IPS-NIHi11 (cell line): Measurements from ENCODE around the gene BBX.

Experiments used
- DNase-seq: peaks from one replicate; pipeline ENCODE4 v3.0.0; 2012; ENCODE audit warnings: mixed read lengths, low spot score

The BBX gene

DNA sequence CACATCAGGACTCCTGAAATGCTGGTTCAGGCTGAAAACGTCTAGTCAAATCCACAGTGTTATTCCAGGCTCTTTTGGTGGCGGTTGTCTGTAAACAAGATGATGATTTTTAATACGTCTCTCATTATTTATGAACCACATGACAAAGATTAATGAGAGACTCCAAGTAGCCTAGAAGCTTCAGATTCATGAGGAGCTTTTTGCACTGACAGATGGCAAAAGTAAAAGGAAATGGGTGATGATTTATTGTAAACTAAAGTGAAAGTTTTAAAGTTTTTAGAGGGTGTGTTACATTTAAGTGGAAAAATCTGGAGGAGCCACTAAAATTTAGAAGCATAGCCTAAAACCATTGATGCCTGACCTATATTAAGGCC, 77.0 kb downstream of the BBX start:
- DNase-seq: no peak

DNA sequence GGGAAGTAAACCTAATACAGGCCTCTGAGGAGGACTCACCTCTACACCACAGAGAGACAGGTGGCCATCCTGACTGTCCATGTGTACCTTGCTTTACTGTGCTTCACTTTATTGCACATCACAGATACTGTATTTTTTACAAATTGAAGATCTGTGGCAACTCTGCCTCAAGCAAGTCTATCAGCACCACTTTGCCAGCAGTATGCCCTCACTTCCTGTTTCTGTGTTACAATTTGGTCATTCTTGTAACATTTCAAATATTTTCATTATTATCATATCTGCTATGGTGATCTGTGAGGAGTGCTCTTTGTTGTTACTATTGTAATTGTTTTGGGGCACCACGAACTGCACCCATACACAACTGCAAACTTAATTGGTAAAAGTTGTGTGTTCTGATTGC, 78.0 kb downstream of the BBX start:
- no peak for DNase-seq

DNA sequence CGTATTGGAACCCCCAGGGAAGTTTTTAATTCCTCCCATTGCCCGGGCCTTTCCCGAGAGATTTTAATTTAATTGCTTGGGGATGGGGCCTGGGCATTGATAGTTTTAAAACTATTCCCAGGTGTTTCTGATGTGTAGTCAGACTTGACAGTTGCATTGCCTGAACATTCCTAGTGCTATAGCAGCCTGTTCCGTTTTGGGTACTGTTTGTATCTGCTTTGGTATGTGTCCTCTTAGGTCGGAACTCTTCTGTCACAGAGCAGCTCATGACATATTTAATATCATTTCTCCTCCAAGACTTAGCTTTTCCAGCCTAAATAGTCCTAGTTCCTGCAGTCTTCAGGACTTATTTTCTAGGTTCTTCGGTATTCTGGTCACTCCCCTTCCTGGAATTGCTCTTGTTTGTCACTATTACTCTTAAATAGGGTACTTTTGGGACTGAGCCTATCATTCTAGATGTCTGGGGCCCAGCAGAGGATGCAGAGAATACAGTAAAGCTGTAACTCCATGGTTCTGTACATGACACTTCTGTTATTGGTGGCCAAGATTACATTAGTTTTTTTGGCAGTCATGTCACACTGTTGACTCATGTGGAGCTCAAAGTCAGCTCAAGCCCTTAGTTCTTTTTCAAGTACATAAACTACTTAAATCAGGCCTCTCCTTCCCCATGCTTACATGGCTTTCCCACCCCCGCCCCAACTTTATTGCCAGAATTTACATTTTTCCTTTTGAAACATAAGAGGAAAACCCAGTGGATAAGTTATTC, 81.5 kb downstream of the BBX start:
- no peak for DNase-seq

DNA sequence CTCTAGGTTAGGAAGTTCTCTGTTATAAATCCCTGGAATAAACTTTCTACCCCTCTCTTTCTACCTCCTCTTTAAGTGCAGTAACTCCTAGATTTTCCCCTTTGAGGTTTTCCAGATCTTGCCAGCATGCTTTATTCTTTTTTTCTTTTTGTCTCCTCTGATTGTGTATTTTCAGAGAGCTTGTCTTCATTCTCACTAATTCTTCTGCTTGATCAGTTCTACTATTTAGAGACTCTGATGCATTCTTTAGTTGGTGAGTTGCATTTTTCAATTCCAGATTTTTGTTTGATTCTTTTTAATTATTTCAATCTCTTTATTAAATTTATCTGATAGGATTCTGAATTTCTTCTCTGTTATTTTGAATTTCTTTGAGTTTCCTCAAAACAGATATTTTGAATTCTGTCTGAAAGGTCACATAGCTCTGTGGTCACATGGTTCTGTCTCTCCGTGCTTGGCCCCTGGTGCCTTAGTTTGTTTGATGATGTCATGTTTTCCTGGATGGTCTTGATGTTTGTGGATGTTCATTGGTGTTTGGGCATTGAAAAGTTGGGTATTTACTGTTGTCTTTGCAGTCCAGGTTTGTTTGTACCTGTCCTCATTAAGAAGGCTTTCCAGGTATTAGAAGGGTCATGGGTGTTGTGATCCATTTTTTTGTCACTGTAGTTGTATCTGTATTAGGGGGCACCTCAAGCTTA, 89.2 kb downstream of the BBX start:
- DNase-seq: no peak

DNA sequence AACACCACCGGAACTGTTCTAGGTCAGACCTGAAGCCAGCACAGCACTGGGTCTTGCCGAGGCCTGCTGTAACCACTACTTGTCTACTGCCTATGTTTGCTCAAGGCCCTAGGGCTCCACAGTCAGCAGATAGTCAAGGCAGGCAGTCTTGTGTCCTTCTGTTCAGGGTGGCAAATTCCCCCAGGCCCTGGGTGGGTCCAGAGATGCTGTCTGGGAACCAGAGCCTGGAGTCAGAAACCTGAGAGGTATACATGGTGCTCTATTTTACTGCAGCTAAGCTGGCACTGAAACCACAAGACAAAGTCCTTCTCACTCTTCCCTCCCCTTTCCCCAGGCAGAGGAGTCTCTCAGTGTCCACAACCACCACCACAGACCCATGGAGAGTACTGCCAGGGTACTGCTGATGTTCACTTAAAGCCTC, 89.9 kb downstream of the BBX start:
- DNase-seq: no peak

DNA sequence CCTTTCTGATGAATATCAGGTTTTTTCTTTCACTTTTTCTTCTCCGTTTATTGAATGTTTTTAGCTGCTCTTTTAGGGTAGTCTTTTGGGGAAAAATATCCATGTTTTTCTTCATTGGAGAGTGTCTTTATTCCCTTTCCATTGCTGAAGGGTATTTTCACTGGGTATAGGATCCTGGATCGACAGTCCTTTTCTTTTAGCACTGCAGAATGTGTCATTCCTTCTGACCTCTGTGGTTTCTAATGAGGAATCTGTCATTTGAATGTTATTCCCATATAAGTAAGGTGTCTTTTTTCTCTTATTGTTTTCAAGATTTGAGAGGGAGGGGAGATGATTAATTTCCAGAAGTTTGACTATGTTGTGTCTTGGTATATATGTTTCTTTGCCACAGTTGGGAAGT, 96.8 kb downstream of the BBX start:
- DNase-seq: no peak

DNA sequence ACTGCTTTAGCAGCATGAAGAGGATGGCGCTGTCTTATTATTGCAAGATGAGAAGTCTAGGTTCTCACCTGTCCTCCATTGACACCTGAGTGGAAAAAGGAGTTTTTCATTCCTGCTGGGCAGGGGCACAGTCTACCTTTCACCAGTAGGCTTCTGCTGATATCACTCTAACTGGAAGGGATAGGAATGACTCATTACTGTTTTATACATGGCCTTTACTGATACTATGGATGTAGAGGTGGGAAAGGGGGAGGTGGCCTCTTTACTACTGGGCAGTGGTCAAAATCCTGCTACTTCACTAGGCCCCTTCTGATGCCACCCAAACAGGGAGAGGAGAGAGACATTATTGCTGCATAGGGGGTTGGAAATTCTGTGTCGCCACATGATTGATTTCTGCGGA, 97.8 kb downstream of the BBX start:
- no peak for DNase-seq

DNA sequence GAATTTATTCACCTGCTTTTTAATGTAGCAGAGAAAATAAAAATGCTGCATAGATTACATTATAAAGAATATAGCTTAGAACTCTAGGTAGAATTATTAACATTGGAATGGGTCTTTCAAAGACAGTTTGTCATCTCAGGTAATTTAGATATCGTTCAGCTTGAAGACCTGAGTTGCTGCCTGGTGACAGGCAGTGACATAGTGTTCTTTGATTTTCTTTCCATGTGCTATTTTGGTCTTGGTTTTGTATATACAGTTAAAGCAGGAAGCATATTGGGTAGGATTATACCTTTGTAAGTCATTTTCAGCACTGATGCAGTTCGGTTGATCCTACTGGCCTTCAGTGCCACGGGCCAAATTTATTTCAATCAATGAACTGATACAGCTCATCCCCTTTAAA, 98.7 kb downstream of the BBX start:
- DNase-seq: no peak

DNA sequence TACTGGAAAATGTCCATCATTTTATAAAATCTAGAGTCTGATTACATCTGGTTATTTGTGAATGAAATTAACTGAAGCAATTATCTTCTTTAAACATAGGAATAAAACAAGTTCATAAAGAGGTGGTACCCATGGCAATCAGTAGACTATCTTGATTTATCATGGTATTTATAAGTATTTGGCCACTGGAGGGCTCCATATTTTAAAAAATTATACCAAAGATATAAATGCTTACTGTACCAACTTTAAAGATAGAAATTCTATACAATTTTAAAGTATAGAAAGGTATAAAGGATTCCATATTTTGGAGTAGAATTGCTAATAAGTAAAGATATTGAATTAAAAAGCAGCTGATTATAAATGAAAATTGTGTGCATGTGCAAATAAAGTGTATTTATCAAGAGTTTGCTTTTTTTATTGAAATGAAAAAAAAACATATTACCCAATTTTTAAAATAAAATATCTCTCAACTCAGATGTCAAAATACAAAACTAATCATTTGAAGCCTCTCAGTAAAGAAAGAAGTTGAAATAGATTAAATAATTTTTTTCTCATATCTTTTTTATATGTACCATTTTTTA, 105.3 kb downstream of the BBX start:
- no peak for DNase-seq

DNA sequence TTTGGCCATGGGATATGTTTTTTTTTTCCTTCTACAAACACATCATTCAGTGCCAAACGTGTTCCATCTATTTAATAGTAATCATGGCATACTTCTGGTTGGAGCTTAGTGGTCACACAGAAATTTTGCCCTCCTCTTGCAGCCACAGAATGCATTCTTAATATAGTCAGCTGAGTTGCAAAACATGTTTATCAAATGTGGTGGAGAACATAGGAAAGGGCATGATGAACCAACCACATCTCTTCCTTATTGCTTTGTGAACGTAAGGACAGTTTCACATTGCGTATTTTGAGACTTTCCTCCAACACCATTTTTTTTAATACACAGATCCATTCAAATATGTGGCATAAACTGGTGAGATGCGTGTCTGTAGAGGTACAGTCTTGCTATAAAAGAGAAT, 106.8 kb downstream of the BBX start:
- DNase-seq: no peak

DNA sequence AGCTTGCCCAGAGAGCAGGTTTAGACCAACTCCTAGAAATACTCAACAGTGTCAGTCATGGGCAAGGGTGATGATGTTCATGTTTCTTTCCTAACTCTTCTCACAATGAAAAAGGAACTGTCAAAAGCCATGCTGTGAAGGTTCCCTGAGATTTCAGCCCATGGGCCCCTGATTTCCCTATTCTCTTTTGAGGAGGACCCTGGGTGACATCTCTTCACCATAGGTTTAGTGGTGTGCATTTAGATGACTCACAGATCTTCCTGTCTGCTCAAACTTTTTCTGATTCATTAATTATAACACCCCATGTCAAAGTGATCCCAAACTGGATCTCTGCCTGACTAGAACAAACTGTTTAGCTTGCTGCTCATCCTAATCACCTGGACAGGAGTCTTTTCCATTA, 108.0 kb downstream of the BBX start:
- no peak for DNase-seq

DNA sequence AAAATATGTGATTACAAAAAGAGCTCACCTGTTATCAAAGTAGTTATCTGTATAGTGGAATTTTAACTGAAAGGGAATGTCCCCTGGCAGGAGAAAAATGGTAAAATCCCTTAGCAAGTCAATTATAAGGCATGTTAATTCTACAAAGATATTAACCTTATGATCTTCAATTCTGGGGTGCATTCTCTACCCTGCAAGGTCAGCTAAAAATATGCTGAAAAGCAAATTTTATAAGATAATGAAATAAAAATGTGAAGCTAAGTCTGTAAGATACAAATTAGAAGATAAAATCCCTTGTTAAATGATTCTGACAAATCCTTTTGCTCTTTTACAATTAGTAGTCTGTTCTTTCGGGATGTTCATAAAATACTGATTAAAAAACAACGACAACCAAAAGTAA, 109.8 kb downstream of the BBX start:
- no peak for DNase-seq

DNA sequence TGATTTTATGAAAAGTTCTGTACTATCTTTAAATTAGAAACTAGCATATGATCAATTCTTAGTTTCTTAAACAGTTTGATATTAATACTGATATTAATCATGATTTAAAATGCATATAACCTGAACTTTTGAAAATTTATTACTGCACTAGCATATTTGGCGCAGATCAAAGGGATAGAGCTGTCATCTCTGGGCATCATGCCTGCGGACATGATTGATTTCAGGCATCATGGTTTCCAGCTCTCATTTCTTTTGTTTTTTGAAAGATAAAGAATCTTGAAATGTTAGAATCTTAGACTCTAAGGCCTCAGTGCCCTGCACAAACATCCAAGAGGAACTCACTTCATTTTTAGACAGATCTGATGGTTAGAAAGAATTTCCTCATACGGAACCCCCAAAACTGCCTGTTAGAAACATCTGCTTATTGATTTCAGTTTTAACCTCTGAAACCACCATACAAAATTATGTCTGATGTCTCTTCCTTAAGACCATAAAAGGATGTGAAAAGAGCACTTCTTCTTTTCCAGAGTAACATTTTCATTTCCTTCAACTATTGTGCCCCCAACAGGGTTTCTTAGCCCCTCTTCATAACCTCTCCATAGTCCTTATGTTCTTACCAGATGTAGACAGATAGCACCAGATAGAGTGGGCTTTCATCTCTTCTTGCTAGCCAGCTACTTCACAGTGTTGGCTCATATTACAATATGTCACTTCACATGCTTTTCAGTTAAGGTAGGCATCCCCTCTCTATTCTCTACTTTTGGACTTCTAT, 110.8 kb downstream of the BBX start:
- DNase-seq: no peak

DNA sequence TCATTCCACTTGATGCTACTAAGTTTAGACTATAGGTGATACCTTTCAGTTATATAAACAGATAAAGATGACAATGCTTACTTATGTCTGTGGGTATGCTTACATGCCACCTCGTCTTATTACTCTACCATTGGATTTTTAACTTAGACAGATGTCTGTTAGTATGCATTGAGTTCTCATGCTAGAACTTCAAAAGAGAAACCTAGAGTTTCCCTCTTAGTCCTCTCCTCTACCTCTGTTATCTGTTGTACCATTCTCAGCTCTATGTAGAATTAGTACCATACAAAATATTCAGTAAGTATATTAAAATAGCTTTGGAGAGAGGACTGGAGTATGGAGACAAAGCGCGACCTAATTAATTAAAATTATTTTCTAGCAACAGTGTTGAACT, 111.3 kb downstream of the BBX start:
- DNase-seq: no peak

DNA sequence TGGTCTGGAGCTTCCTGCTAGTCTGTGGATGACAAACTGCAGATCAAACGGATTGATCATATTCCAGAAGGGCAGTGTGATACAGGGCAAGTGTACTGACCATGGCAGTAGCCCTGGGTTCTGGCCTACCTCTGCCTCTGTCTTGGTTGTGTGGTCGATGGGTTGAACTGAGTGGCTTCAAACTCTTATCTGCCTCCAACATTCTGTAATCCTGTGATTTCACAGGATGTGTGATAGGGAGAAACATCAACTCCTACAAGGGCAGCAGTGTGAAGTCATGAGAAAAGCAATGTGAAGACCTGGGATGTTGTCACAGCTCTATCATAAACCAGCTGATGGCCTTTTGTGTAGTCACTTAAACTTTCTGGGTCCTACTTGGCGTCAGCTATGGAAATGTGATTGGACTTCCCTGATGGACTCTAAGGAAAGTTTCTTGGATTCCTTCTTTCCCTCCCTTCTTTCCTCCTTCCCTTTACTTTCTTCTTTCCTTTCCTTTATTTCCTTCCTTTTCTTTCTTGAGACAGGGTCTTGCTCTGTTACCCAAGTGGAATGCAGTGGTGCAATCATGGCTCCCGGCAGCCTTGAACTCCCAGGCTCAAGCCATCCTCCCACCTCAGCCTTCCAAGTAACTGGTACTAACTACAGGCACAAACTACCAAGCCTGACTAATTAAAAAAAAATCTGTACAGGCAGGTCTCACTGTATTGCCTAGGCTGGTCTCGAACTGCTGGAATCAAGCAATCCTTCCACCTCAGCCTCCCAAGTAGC, 114.8 kb downstream of the BBX start:
- DNase-seq: no peak

DNA sequence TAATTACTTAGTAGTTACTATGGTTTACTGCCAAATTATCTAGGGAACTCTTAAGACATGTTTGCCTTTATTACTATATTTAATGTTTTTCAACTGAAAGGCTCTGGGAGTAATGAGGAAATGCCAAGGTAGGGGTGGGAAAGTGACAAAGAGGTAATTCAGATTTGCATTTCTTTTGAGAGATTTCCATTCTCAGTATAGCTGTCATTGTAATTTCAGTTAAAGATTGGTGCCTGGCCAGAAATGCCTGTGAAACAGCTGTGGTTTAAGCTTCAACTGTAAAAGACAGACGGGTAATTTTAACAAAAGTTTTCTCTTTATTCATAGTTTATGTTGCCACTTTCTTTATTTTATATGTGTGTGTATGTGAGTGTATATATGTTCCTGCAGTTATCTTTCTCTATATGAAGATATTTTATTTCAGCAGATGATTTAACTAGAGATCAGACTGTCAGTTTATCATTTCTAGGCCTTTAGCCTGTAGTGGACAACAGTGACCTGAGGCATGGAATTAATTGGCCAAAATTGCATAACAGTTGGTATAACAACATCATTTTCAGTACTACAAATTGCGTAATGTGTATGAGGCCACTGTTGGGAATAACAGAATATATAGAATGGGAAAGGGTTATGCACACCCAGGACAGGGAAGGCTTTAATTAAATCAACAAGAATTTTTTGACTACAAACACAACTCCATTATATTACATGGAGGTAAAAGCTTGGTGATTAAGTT, 119.0 kb downstream of the BBX start:
- no peak for DNase-seq

DNA sequence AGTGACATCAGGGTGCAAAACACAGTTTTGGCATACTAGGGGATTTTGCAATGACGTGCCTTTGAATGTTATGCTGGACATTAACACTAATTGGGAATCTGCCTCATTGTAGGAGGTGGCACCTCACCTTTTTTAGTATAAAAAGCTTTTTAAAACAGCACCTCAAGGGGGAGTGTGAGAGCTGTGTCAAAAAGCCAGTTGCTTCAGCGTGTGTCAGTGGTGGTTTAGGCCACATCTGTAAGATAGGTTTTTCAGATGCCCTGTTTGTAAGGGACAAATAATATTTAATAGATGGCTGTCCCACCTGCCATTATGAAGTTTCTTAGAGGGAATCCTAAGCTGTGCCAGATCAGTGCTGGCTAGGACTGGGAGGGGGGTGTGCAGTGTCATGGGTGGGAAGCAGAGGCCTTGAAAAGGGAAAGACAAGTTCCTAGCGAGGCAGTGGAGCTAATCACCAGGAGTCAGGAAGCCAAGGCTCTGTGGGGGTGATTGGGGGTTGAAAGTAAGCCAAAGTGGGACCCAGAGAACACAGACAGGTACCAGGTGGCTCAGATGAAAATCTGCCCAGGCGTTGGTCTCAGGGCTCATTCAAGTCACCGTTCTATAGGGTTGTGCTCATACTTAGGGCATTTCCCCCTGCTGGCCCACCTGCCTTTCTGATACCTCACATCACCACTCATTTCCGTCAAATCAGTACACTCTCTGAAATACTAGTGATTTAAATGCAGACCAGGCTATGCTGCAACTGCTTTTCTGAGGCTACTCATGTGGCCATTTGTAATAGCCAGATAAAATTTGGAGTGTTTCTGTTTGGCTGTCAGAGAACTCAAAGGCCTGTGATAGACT, 120.5 kb downstream of the BBX start:
- peak; percentile 20 for DNase-seq

DNA sequence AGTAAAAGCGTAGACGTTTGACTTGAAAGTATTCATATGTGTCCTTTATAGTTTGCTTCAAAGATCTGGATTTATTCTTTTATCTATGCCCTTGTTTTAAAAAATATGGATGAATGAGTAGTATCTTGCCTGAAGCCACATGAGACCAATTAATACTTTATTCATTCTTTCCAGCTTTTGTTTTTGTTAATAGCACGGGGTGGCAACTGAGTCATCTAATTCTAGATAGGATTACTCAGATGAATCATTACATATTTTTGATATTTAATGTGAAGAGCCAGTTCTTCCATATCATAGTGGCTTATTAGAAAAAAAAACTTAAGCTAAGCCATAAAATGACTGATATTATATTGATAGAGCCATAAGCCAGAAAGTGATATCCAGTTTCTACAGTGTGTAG, 121.9 kb downstream of the BBX start:
- no peak for DNase-seq

DNA sequence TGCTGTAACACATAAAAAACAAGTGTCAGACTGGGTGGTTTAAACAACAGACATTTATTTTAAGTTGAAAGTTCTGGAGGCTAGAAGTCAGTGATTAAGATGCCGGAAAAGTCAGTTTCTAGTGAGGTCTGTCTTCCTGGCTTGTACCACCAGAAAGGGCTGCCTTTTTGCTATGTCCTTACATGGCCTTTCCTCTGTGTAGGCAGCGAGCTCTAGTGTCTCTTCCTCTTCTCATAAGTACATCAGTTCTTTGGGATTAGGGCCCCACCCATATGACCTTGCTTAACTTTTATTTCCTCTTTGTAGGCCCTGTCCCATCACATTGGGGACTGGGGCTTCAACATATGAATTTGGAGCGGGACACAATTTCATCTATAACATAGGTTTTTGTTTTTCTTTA, 128.0 kb downstream of the BBX start:
- DNase-seq: no peak

DNA sequence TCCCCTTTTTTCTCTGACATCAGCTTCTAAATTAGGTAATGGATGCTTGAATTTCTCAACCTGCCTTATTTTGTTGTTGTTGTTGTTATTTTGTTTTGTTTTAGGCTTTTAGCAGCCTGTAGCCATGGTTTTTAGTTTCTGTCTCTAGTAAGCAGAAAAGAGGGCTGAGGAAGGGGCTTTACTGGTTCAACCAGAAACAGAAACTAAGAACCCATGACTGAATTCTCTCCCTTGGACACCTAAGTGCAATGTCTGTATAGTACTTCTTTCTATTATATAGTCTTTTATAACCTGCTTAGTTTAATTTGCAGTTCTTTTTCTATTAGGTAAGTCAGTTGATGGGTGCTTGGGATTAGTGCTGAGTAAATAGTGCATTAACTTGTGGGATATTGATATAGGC, 129.0 kb downstream of the BBX start:
- no peak for DNase-seq
